ENCODE data around the gene MAP6. TPM values are rescaled to one million over a fixed set of nuclear protein-coding genes. Genes with fewer than 3 reads are reported as not detected.
A peak's percentile ranks its signal among the peaks of the same experiment; 100 is the strongest.

MAP6 gene
- total and polyA plus RNA-seq, 12 donors: 11.4 to 56.0 (median 22.6) TPM

DNA sequence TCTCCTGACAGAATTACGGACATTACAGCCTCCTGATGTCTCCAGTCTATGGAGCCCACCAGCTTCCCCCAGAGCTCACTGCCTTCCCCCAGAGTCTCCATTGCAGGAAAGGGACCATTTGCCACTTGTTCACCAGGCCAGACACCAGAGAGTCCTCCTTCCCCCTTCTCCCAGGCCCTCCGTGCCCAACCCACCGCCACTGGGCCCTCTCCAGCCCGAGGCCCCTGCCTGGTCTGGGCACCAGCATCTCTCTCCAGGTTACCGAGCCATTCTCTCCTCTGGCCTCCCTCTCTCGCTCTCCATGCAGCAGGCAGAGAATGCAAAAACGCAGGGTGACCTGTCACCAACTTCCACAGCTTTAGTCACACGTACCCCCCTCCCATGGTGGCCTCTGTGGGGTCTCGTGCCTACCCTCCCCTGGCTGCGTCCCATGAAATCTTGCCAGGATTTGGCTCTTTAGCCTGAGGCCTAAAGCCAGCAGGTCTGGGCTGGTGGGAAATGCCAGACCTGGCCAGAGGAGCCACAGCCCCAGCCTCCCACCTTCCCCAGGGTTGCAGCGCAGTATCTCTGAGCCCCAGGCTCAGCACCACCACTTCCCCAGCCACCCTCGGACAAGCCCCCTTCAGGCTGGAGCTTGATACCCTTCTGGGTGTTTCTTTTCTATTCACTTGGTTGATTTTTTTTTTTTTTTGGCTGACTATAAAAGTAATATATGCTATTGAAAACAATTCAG, 113.6 kb downstream of the MAP6 start:
- H3K36me3 ChIP-seq (replicated peaks in 1 of 2): no peaks in the 10 kb centered on the region
- WGBS, 4 donors: 87 to 92% (median 91%) methylated on average over 12 of the region's 12 CpGs
- H3K4me3 ChIP-seq: no peak overlapping the region
- intact Hi-C loops (cut with DNase I): no loop called here
- H3K4me1 ChIP-seq (replicated peaks in 1 of 2): peaks cover 30 to 43% of the 10 kb centered on the region in 2 donors
- peak overlapping the region in 4 of 5 donors; percentile 57 to 91 (median 72) for H3K27ac ChIP-seq
- H3K27me3 ChIP-seq: no peaks in the 10 kb centered on the region
- TF ChIP-seq, protein P1, sequence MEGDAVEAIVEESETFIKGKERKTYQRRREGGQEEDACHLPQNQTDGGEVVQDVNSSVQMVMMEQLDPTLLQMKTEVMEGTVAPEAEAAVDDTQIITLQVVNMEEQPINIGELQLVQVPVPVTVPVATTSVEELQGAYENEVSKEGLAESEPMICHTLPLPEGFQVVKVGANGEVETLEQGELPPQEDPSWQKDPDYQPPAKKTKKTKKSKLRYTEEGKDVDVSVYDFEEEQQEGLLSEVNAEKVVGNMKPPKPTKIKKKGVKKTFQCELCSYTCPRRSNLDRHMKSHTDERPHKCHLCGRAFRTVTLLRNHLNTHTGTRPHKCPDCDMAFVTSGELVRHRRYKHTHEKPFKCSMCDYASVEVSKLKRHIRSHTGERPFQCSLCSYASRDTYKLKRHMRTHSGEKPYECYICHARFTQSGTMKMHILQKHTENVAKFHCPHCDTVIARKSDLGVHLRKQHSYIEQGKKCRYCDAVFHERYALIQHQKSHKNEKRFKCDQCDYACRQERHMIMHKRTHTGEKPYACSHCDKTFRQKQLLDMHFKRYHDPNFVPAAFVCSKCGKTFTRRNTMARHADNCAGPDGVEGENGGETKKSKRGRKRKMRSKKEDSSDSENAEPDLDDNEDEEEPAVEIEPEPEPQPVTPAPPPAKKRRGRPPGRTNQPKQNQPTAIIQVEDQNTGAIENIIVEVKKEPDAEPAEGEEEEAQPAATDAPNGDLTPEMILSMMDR (IDR thresholded peaks at IDR 0.05): no peak
- TF ChIP-seq POLR2A (IDR thresholded peaks at IDR 0.05): no peak
- no peak for DNase-seq
- H3K9me3 ChIP-seq (replicated peaks in 1 of 3): no peaks in the 10 kb centered on the region

DNA sequence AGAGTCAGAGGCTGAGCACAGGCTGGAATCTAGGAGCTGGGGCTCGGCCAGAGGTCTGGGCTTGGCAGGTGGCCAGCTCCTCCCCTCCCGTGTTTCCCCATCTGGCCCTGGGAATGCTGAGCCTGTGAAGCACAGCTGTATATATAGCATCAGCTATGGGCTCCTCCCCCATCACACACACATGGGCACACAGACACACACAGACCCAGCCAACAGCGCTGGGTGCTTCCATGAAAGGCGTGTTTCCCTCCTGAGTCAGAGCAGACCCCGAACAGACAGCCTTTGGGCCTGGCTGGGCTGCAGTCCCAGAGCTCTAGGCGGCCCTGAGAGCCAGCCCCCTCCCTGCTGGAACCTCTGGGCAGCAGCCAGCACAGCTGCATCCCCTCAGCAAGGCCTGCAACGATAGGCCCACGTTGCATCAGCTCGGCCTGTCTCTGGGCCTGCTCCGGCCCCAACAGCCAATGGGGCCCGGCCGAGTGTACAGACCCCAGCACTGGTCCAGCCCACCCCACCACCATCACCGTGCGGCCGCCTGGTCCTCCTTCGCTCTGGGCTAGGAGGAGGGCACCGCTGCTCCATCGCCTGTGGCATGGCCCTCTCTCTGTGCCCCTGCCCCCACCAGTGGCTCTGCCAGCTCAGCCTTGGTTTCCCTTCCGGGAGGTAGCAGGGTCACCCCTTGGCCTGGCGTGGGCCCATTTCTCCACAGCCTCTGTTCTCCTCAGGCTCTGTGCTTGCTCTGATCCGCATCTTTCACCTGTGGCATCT, 114.4 kb downstream of the MAP6 start:
- peaks cover 25 to 36% of the 10 kb centered on the region in 2 donors for H3K4me1 ChIP-seq (replicated peaks in 1 of 2)

GRCh38 chr11:75553889-75554257, 115.0 kb downstream of the MAP6 start:
- no peaks in the 10 kb centered on the region for H3K27me3 ChIP-seq
- H3K4me1 ChIP-seq (replicated peaks in 1 of 2): peaks cover 20 to 30% of the 10 kb centered on the region in 2 donors
- H3K9me3 ChIP-seq (replicated peaks in 1 of 3): no peaks in the 10 kb centered on the region
- H3K27ac ChIP-seq: peak overlapping the region in 4 of 5 donors; percentile 57 to 91 (median 72)
- WGBS, 4 donors: 27 to 67% (median 44%) methylated on average over 1 of the region's 1 CpG
- intact Hi-C loops (cut with DNase I): no loop called here
- H3K4me3 ChIP-seq: no peak overlapping the region
- no peaks in the 10 kb centered on the region for H3K36me3 ChIP-seq (replicated peaks in 1 of 2)
- no peak for TF ChIP-seq POLR2A (IDR thresholded peaks at IDR 0.05)
- TF ChIP-seq, protein P1 (IDR thresholded peaks at IDR 0.05): no peak
- DNase-seq: no peak

More for the DNA sequence above, 114.4 kb downstream of the MAP6 start:
- H3K27ac ChIP-seq: peak overlapping the region in 4 of 5 donors; percentile 57 to 91 (median 72)
- intact Hi-C loops (cut with DNase I): no loop called here
- peak; percentile 74 to 96 (median 91) for DNase-seq
- H3K36me3 ChIP-seq (replicated peaks in 1 of 2): no peaks in the 10 kb centered on the region
- H3K27me3 ChIP-seq: no peaks in the 10 kb centered on the region
- H3K4me3 ChIP-seq: no peak overlapping the region
- TF ChIP-seq, protein P1 (IDR thresholded peaks at IDR 0.05): no peak
- peak; percentile 62 to 89 for TF ChIP-seq POLR2A (IDR thresholded peaks at IDR 0.05)
- no peaks in the 10 kb centered on the region for H3K9me3 ChIP-seq (replicated peaks in 1 of 3)
- 23 to 56% (median 39%) methylated on average over 7 to 21 of the region's 21 CpGs for whole genome bisulfite sequencing, 4 donors

DNA sequence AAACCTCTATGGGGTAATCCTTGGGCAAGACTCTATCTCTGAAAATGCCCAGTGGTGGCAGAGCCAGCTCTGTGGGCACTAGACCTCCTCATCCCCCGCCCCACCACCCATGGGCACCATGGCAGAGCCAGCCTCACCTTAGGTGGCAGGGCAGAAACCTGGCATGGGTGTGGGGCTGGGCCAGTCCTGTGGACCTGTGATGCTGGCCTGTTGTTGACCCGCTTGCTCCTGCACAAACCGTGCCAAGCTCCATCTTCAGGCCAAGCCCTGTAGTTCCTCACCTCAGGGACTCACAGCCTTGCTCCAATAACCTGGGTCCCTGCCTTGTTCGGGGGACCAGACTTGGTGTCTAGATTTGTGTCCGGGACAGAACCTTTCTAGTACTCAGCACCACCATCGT, 115.7 kb downstream of the MAP6 start:
- 85 to 93% (median 88%) methylated on average over 5 to 6 of the region's 6 CpGs for WGBS, 4 donors
- TF ChIP-seq, protein P1 (IDR thresholded peaks at IDR 0.05): no peak
- TF ChIP-seq POLR2A (IDR thresholded peaks at IDR 0.05): no peak
- H3K27me3 ChIP-seq: no peaks in the 10 kb centered on the region
- no peak overlapping the region for H3K4me3 ChIP-seq
- H3K27ac ChIP-seq: peak overlapping the region in 1 of 5 donors; percentile 91
- intact Hi-C loops (cut with DNase I): no loop called here
- H3K9me3 ChIP-seq (replicated peaks in 1 of 3): no peaks in the 10 kb centered on the region
- H3K4me1 ChIP-seq (replicated peaks in 1 of 2): peaks cover 13 to 23% of the 10 kb centered on the region in 2 donors
- no peak for DNase-seq
- H3K36me3 ChIP-seq (replicated peaks in 1 of 2): no peaks in the 10 kb centered on the region

All from adrenal gland (tissue), 12 donors.